ENCODE data around the gene EXOC3L4. TPM values are rescaled to one million over a fixed set of nuclear protein-coding genes. Genes with fewer than 3 reads are reported as not detected.

Gene EXOC3L4
- total and polyA plus RNA-seq, 2 of the 8 experiments (the other 6 are each of a cell fraction or from before 2014, with no cell fraction given) = 0.45 to 0.57 TPM

- Histone ChIP-seq H3K9ac (replicated peaks in 1 of 4; ENCODE audit: extremely low read depth in 1 of 4, low read depth in 3 of 4, low read length in 3 of 4) (no peak overlapping the region), H3K4ac (replicated peaks; ENCODE audit: insufficient read length, low read depth, low read length) (no peak overlapping the region), H2BK15ac (ENCODE audit: low read length) (no peak overlapping the region), H3K36me3 (ENCODE audit: control insufficient read depth in 2 of 4, insufficient read depth in 4 of 4, low read length in 3 of 4) (peaks cover 3 to 14% (median 7%) of the 10 kb centered on the region in 4 experiments; a peak in 6 of 8 replicates), H2AK5ac (ENCODE audit: low read depth, low read length) (no peak overlapping the region), H2BK20ac (ENCODE audit: low read length) (no peak overlapping the region), H3K4me3 (ENCODE audit: extremely low read depth in 1 of 4, insufficient read depth in 2 of 4, low read depth in 3 of 4, low read length in 4 of 4) (no peak overlapping the region), H3K27ac (ENCODE audit: low read depth, low read length) (no peak overlapping the region), H3K56ac (replicated peaks; ENCODE audit: insufficient read length, low read depth, low read length) (no peak overlapping the region), H3K23ac (ENCODE audit: insufficient read length) (no peak overlapping the region), H3K23me2 (ENCODE audit: low read depth, low read length) (peaks cover 6% of the 10 kb centered on the region; the same call in 1 of the 2 replicates), H4K91ac (replicated peaks; ENCODE audit: insufficient read length, low read length) (no peak overlapping the region), H3K79me1 (ENCODE audit: low read depth, low read length) (no peaks in the 10 kb centered on the region), H3K4me1 (replicated peaks in 1 of 4; ENCODE audit: control insufficient read depth in 3 of 4, insufficient read depth in 4 of 4, low read length in 3 of 4) (peaks cover 0 to 12% (median 7%) of the 10 kb centered on the region in 4 experiments; a peak in 4 of 7 replicates), H2BK120ac (replicated peaks; ENCODE audit: low read depth, low read length) (no peak overlapping the region), H3K79me2 (ENCODE audit: control insufficient read depth in 1 of 2, insufficient read depth in 2 of 2, low read length in 2 of 2) (no peaks in the 10 kb centered on the region), H4K8ac (ENCODE audit: extremely low read depth, insufficient read depth, low read length) (no peak overlapping the region), H3K4me2 (ENCODE audit: insufficient read depth in 1 of 2, low read depth in 2 of 2, low read length in 2 of 2) (no peak overlapping the region), H3K9me3 (ENCODE audit: insufficient read depth in 2 of 2, low read depth in 1 of 2, low read length in 1 of 2) (no peaks in the 10 kb centered on the region), H2AFZ (ENCODE audit: low read length) (no peak overlapping the region), H2BK12ac (ENCODE audit: low read depth, low read length) (no peak overlapping the region), H4K20me1 (replicated peaks in 1 of 2; ENCODE audit: control insufficient read depth in 1 of 2, insufficient read depth in 2 of 2, low read length in 2 of 2) (peaks cover 4 to 13% of the 10 kb centered on the region in 2 experiments), H3K14ac (ENCODE audit: insufficient read length) (no peak overlapping the region), H4K5ac (ENCODE audit: insufficient read length, low read depth, low read length) (no peak overlapping the region), H3K27me3 (replicated peaks in 1 of 4; ENCODE audit: control insufficient read depth in 3 of 4, extremely low read depth in 1 of 4, insufficient read depth in 3 of 4, low read length in 3 of 4) (peaks cover 0 to 18% (median 16%) of the 10 kb centered on the region in 4 experiments; a peak in 6 of 7 replicates), H2BK5ac (ENCODE audit: low read depth, low read length) (no peak overlapping the region), H3K18ac (ENCODE audit: extremely low read depth, low read length) (no peak overlapping the region)
- WGBS, 2 experiments (ENCODE audit: extremely low coverage in 1 of 2, insufficient coverage in 1 of 2, insufficient read length in 1 of 2, insufficient replicate concordance in 2 of 2, low coverage in 1 of 2, low lambda C conversion rate in 2 of 2, missing lambda C conversion rate in 1 of 2) = 94% methylated on average over 8 of the region's 8 CpGs; no CpG with 5 or more reads in 1 of the 2 experiments
- DNase-seq (ENCODE audit: low read depth in 1 of 2, low spot score in 2 of 2) = no peak
- TF ChIP-seq CBX5 (IDR thresholded peaks at IDR 0.05; ENCODE audit: low read depth, low read length) (no peak), CHD1 (IDR thresholded peaks at IDR 0.05; ENCODE audit: low read depth, low read length) (no peak), SIX5 (IDR thresholded peaks at IDR 0.05; ENCODE audit: low read depth, low read length) (no peak), MAFK (IDR thresholded peaks at IDR 0.05; ENCODE audit: low read depth, low read length) (no peak), SIRT6 (IDR thresholded peaks at IDR 0.05; ENCODE audit: low read length) (no peak), KDM5A (IDR thresholded peaks at IDR 0.05; ENCODE audit: low read length) (no peak), BCL11A (IDR thresholded peaks at IDR 0.05; ENCODE audit: low read depth in 2 of 2, low read length in 2 of 2) (no peak)
- ChIA-PET CTCF (ENCODE audit: partially characterized antibody) (interaction anchor here (0.8 to 18.4 kb wide), 8 partner anchors 10 to 161 kb away, joined by 3 to 276 read pairs (median 6); no protein-coding TSS in a partner anchor), POLR2A (ENCODE audit: partially characterized antibody) (interaction anchor here (1.2 to 1.6 kb wide), 2 partner anchors 25 to 26 kb away, joined by 3 read pairs; no protein-coding TSS in a partner anchor)
- no peak for FAIRE-seq
Measured at GRCh38 chr14:103130965-103131364, 36.4 kb downstream of the EXOC3L4 start.

All from H1 (cell line).